Endothelial cell (in vitro differentiated cells): ENCODE data around the gene FAM135A. TPM values are rescaled to one million over a fixed set of nuclear protein-coding genes. Genes with fewer than 3 reads are reported as not detected.

ENCODE experiments used
- DNase-seq: peaks from one replicate; pipeline ENCODE4 v3.0.0; 2021; ENCODE audit warnings: low spot score
- H3K27ac Mint-ChIP-seq: one replicate; pipeline ENCODE4 v1.8.0; 2021; ENCODE audit warnings: mixed read lengths, inconsistent platforms; ENCODE audit not compliant: unreplicated experiment
- H3K27me3 Mint-ChIP-seq: one replicate; pipeline ENCODE4 v1.8.0; 2021; ENCODE audit warnings: mild to moderate bottlenecking, moderate library complexity, mixed read lengths, inconsistent platforms; ENCODE audit not compliant: unreplicated experiment
- H3K36me3 Mint-ChIP-seq: one replicate; pipeline ENCODE4 v1.8.0; 2021; ENCODE audit warnings: mild to moderate bottlenecking, low read depth, mixed read lengths, inconsistent platforms; ENCODE audit not compliant: unreplicated experiment
- H3K4me1 Mint-ChIP-seq: one replicate; pipeline ENCODE4 v1.8.0; 2021; ENCODE audit warnings: mild to moderate bottlenecking, mixed read lengths, inconsistent platforms; ENCODE audit not compliant: unreplicated experiment
- H3K4me3 Mint-ChIP-seq: one replicate; pipeline ENCODE4 v1.8.0; 2021; ENCODE audit warnings: mild to moderate bottlenecking, mixed read lengths, inconsistent platforms; ENCODE audit not compliant: unreplicated experiment
- H3K9me3 Mint-ChIP-seq: one replicate; pipeline ENCODE4 v1.8.0; 2021; ENCODE audit warnings: mixed read lengths, inconsistent platforms; ENCODE audit not compliant: unreplicated experiment
- total RNA-seq: library from RNA; stranded (reverse); fragmentation: NEBNext Ultra II Directional; extraction: Animal tissue kit (Norgen Biotek cat#: 25700); gene quantifications from one replicate; pipeline ENCODE4 v1.2.1, GENCODE V29; 2021; ENCODE audit not compliant: unreplicated experiment
- TF ChIP-seq, protein P1 (sequence below): fragments of 200-600 bp; sonication (generic); IDR thresholded peaks from one replicate; pipeline ENCODE4 v1.5.0; 2021; ENCODE audit warnings: antibody characterized with exemption; ENCODE audit not compliant: unreplicated experiment

The FAM135A gene
- total RNA-seq, 1 donor from 2014 or later = 31.2 TPM

DNA sequence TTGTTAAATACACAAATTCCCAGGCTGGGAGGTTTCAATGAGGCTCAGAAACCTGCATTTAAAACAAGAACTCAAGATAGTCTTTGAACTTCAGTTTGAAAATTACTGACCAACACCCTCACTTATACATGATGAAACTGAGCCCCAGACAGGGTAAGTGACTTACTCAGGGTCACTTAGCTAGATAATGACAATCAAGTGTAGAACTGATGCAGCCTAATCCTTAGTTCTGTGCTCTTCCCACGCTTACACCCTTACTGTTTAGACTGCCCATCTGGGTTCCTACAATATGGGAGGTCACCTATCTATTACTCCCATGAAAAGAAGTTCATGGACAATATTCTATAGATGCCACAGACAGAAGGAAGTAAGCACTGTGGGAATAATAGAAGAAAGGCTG lies 24.5 kb upstream of the FAM135A start:
- DNase-seq = no peak
- Mint-ChIP-seq H3K36me3 (no peaks in the 10 kb centered on the region), H3K9me3 (no peaks in the 10 kb centered on the region), H3K27me3 (peaks cover 3% of the 10 kb centered on the region), H3K27ac (no peak overlapping the region), H3K4me3 (no peak overlapping the region), H3K4me1 (peaks cover 20% of the 10 kb centered on the region)
- TF ChIP-seq, protein P1, sequence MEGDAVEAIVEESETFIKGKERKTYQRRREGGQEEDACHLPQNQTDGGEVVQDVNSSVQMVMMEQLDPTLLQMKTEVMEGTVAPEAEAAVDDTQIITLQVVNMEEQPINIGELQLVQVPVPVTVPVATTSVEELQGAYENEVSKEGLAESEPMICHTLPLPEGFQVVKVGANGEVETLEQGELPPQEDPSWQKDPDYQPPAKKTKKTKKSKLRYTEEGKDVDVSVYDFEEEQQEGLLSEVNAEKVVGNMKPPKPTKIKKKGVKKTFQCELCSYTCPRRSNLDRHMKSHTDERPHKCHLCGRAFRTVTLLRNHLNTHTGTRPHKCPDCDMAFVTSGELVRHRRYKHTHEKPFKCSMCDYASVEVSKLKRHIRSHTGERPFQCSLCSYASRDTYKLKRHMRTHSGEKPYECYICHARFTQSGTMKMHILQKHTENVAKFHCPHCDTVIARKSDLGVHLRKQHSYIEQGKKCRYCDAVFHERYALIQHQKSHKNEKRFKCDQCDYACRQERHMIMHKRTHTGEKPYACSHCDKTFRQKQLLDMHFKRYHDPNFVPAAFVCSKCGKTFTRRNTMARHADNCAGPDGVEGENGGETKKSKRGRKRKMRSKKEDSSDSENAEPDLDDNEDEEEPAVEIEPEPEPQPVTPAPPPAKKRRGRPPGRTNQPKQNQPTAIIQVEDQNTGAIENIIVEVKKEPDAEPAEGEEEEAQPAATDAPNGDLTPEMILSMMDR = no peak

DNA sequence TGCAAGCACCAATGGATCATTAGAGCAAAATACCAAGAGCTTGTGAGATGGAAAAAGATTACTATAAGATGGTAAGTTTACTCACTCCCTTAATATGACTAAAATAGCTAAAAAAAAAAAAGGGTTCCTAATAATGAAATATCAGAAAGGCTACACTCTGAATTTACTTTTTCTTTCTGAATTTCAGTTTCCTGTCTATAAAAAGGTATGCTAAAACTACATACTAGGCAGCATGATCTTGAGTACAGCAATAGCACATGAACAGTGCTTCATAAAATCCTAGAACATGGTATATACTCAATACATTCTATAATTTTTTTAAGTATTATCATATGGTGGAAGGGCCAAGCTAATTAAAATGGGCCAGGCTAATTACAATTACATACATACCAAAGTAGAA lies 24.0 kb upstream of the FAM135A start:
- H3K9me3 Mint-ChIP-seq = no peaks in the 10 kb centered on the region
- H3K36me3 Mint-ChIP-seq = no peaks in the 10 kb centered on the region
- DNase-seq = no peak
- no peak overlapping the region for H3K4me3 Mint-ChIP-seq
- H3K27me3 Mint-ChIP-seq = peaks cover 1% of the 10 kb centered on the region
- no peak overlapping the region for H3K27ac Mint-ChIP-seq
- H3K4me1 Mint-ChIP-seq = peaks cover 20% of the 10 kb centered on the region
- TF ChIP-seq, protein P1 = no peak

DNA sequence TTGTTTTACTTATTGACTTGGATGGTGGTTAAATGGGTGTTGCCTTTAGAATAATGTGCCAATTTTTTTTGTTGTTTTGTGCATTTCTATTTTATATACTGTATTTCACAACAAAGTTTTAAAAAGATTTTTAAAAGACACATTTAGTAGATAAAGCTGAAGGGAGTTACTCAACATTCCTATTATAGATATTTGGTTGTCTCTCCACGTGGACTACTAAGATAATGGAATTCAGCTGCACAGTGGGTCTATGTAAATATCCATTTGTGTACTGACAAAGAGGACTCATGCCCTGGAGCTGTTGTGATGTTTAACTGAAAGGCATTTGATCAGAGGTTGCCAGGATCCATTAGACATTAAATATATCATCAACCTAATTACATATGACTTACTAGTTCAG lies 23.2 kb upstream of the FAM135A start:
- TF ChIP-seq, protein P1 = no peak
- DNase-seq = no peak
- H3K36me3 Mint-ChIP-seq = no peaks in the 10 kb centered on the region
- no peak overlapping the region for H3K4me3 Mint-ChIP-seq
- H3K9me3 Mint-ChIP-seq = no peaks in the 10 kb centered on the region
- H3K27ac Mint-ChIP-seq = no peak overlapping the region
- peaks cover 1% of the 10 kb centered on the region for H3K27me3 Mint-ChIP-seq
- H3K4me1 Mint-ChIP-seq = peaks cover 26% of the 10 kb centered on the region

DNA sequence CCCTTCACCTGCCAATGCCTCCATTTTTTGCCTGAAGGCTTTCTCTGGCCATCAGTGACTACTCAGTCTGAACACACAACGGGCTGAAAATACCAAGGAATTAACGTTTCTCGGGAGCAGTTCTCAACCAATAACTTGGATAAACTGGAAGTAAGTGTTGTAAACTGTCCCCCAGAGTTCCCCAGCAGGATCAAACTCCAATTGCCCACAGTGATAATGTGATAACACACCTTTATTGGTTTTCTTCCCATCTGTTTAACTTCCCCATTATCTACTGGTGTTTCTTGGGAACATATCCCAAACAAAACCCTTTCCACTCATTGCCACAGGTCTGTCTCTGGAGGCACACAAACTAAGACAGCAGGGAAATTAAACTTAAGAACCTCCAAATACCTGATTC lies 21.8 kb upstream of the FAM135A start:
- no peak overlapping the region for H3K27ac Mint-ChIP-seq
- no peak overlapping the region for H3K4me3 Mint-ChIP-seq
- peaks cover 1% of the 10 kb centered on the region for H3K27me3 Mint-ChIP-seq
- no peaks in the 10 kb centered on the region for H3K9me3 Mint-ChIP-seq
- H3K4me1 Mint-ChIP-seq = peaks cover 36% of the 10 kb centered on the region
- H3K36me3 Mint-ChIP-seq = no peaks in the 10 kb centered on the region
- no peak for DNase-seq
- TF ChIP-seq, protein P1 = no peak

DNA sequence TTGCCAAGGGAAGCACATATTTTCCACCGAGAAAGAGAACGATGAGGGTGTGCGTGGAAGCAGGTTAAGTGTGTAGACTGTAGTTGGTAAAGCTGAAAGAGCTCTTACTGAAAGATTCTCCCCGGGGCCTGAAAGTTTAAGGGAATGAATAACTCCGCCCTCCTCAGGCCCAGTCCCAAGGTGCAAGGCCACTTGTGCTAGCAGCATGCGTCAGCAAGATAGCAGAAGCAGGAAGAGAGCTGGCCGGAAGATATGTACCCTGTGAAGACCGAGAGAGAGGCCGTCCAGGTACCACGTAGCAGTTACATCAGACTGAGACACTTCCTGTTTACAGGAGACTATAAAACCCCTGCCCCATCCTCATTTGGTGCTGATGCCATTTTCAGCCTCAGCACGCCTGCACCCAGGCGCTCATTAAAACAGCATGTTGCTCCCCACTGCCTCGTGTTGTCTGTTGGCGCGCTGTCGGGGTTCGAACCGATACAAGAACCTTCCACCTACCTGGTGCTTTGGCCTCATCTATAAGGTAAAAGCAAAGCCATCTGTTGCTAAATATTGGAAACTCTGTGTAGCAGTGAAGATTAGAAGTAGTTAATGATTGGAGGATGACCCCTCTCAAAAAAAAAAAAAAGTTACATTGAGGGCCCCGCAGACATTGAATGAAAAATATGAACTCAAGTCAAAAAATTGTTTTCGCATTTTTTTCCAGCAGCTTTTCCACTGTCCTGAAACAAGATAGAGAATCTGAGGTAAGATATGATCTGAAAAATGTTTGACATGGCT lies 18.6 kb upstream of the FAM135A start:
- H3K27ac Mint-ChIP-seq = no peak overlapping the region
- no peaks in the 10 kb centered on the region for H3K36me3 Mint-ChIP-seq
- DNase-seq = no peak

More for the DNA sequence above, 18.6 kb upstream of the FAM135A start:
- Mint-ChIP-seq H3K9me3 (no peaks in the 10 kb centered on the region), H3K27me3 (no peaks in the 10 kb centered on the region), H3K4me1 (peaks cover 51% of the 10 kb centered on the region), H3K4me3 (no peak overlapping the region)
- TF ChIP-seq, protein P1 = no peak
